Suprapubic skin (tissue), 4 donors: Measurements from ENCODE around the gene TRIP12.

Experiments used
- EP300 ChIP-seq: sonication (generic); formaldehyde crosslinking; IDR thresholded peaks from one replicate; pipeline ENCODE4 v1.6.1; 2017; ENCODE audit warnings: antibody characterized with exemption
- POLR2A ChIP-seq, 2 donors: fragments of 450-650 bp; IDR thresholded peaks; one replicate each; pipeline ENCODE4 v1.6.1; 2017; ENCODE audit warnings: antibody characterized with exemption in 2 of 2, mild to moderate bottlenecking in 2 of 2, moderate library complexity in 2 of 2
- POLR2AphosphoS5 ChIP-seq, 3 donors: sonication (generic); formaldehyde crosslinking; IDR thresholded peaks; one replicate each; pipeline ENCODE4 v1.6.1; 2017; ENCODE audit warnings: antibody characterized with exemption in 3 of 3
- TF ChIP-seq, protein P1 (sequence below), 2 donors: fragments of 200-600 bp in 1 of 2; fragments of 450-650 bp in 1 of 2; sonication (generic) in 1 of 2; IDR thresholded peaks; one replicate each; pipeline ENCODE4 v1.5.1; 2016 to 2019; ENCODE audit warnings: antibody characterized with exemption in 2 of 2, mild to moderate bottlenecking in 1 of 2, moderate library complexity in 1 of 2

DNA sequence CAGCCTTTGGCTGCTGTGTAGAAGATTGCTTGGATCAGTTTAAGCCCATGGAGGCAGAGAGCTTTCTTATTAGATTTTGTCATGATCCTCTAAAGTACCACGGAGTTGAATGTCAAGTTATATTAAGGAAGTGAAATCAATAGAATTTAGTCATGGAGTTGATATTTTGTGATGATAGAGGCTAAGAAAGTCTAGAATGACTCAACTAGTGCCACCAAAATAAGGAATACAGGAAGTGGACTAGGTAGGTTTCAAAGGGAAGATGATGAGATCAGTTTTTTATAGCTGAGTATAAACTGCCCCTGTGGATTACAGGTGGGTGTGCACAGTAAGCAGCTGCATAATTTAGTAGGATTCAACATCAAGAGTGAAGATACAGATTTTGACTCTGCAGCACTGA lies 25.7 kb upstream of the TRIP12 start:
- TF ChIP-seq, protein P1, sequence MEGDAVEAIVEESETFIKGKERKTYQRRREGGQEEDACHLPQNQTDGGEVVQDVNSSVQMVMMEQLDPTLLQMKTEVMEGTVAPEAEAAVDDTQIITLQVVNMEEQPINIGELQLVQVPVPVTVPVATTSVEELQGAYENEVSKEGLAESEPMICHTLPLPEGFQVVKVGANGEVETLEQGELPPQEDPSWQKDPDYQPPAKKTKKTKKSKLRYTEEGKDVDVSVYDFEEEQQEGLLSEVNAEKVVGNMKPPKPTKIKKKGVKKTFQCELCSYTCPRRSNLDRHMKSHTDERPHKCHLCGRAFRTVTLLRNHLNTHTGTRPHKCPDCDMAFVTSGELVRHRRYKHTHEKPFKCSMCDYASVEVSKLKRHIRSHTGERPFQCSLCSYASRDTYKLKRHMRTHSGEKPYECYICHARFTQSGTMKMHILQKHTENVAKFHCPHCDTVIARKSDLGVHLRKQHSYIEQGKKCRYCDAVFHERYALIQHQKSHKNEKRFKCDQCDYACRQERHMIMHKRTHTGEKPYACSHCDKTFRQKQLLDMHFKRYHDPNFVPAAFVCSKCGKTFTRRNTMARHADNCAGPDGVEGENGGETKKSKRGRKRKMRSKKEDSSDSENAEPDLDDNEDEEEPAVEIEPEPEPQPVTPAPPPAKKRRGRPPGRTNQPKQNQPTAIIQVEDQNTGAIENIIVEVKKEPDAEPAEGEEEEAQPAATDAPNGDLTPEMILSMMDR (IDR thresholded peaks at IDR 0.05), result no peak
- no peak for TF ChIP-seq POLR2AphosphoS5 (IDR thresholded peaks at IDR 0.05)
- TF ChIP-seq POLR2A (IDR thresholded peaks at IDR 0.05), result no peak
- no peak for TF ChIP-seq EP300
